Osteoblast (primary cell): Measurements from ENCODE around the gene EXOC4. TPM values are rescaled to one million over a fixed set of nuclear protein-coding genes. Genes with fewer than 3 reads are reported as not detected.

Experiments used
- DNase-seq: peaks from one replicate; pipeline ENCODE4 v3.0.0; 2011; ENCODE audit warnings: low spot score, mixed read lengths; ENCODE audit not compliant: insufficient read length; ENCODE audit errors: missing footprints
- H2AFZ ChIP-seq: 2 replicates; pipeline ENCODE4 v1.6.0; 2011; ENCODE audit warnings: mild to moderate bottlenecking, low read length
- H3K27ac ChIP-seq: 2 replicates; pipeline ENCODE4 v1.5.1; 2011; ENCODE audit warnings: mild to moderate bottlenecking, low read depth, low read length, moderate library complexity
- H3K27me3 ChIP-seq: 2 replicates; pipeline ENCODE4 v1.6.0; 2012; ENCODE audit warnings: mild to moderate bottlenecking, control low read depth, inconsistent platforms, low read length, moderate library complexity; ENCODE audit not compliant: insufficient read depth
- H3K36me3 ChIP-seq: 2 replicates; pipeline ENCODE4 v1.5.1; 2011; ENCODE audit warnings: mild to moderate bottlenecking, low read length, control low read depth, moderate library complexity; ENCODE audit not compliant: insufficient read depth
- H3K4me1 ChIP-seq: 2 replicates; pipeline ENCODE4 v1.5.1; 2011; ENCODE audit warnings: mild to moderate bottlenecking, low read length, control low read depth, moderate library complexity; ENCODE audit not compliant: insufficient read depth
- H3K4me2 ChIP-seq: 2 replicates; pipeline ENCODE4 v1.6.0; 2011; ENCODE audit warnings: mild to moderate bottlenecking, low read length; ENCODE audit not compliant: insufficient read depth
- H3K4me3 ChIP-seq: fragments of 200-600 bp; sonication (generic); 3 replicates; pipeline ENCODE4 v1.5.1; 2012; ENCODE audit warnings: mild to moderate bottlenecking, low read length, inconsistent platforms; ENCODE audit not compliant: insufficient read depth
- H3K79me2 ChIP-seq: 2 replicates; pipeline ENCODE4 v1.6.0; 2012; ENCODE audit warnings: mild to moderate bottlenecking, low read length, control low read depth, inconsistent platforms; ENCODE audit not compliant: insufficient read depth
- H3K9me3 ChIP-seq: 2 replicates; pipeline ENCODE4 v1.5.1; 2011; ENCODE audit warnings: low read depth, low read length, control low read depth
- H4K20me1 ChIP-seq: 2 replicates; pipeline ENCODE4 v1.6.0; 2012; ENCODE audit warnings: mild to moderate bottlenecking, low read length, control low read depth; ENCODE audit not compliant: insufficient read depth
- CTCF ChIP-seq: IDR thresholded peaks from 2 replicates; pipeline ENCODE4 v1.5.1; 2011; ENCODE audit warnings: mild to moderate bottlenecking, low read depth, low read length, moderate library complexity; ENCODE audit errors: extremely low read depth
- total RNA-seq: library from RNA; depleted of rRNA; stranded (reverse); fragments of >200 nt; gene quantifications from 2 replicates; pipeline ENCODE4 v1.2.3, GENCODE V29; 2012

Gene EXOC4
- total RNA-seq, 1 donor: 134 TPM

- no peaks in the 10 kb centered on the region for H3K4me1 ChIP-seq
- TF ChIP-seq CTCF: no peak
These were observed 718.7 kb downstream of the EXOC4 start for GRCh38 chr7:133971625-133972024.

GRCh38 chr7:133973710-133974109, 720.8 kb downstream of the EXOC4 start:
- H3K4me2 ChIP-seq: no peak overlapping the region
- H3K79me2 ChIP-seq: no peaks in the 10 kb centered on the region
- no peak overlapping the region for H3K27ac ChIP-seq
- no peak overlapping the region for H3K4me3 ChIP-seq
- no peaks in the 10 kb centered on the region for H3K4me1 ChIP-seq
- peak; percentile 9 for DNase-seq
- H4K20me1 ChIP-seq: no peaks in the 10 kb centered on the region
- TF ChIP-seq CTCF: no peak
- no peaks in the 10 kb centered on the region for H3K36me3 ChIP-seq
- H3K27me3 ChIP-seq: no peaks in the 10 kb centered on the region
- H2AFZ ChIP-seq: no peak overlapping the region
- H3K9me3 ChIP-seq: no peaks in the 10 kb centered on the region

More at GRCh38 chr7:133971625-133972024, 718.7 kb downstream of the EXOC4 start:
- H3K9me3 ChIP-seq: no peaks in the 10 kb centered on the region
- no peaks in the 10 kb centered on the region for H3K79me2 ChIP-seq
- H3K27ac ChIP-seq: no peak overlapping the region
- H3K36me3 ChIP-seq: no peaks in the 10 kb centered on the region
- H3K27me3 ChIP-seq: no peaks in the 10 kb centered on the region
- no peak overlapping the region for H3K4me3 ChIP-seq
- H4K20me1 ChIP-seq: no peaks in the 10 kb centered on the region
- no peak for DNase-seq
- H2AFZ ChIP-seq: no peak overlapping the region
- H3K4me2 ChIP-seq: no peak overlapping the region

- Histone ChIP-seq H3K4me1 (no peaks in the 10 kb centered on the region), H3K4me2 (no peak overlapping the region), H2AFZ (no peak overlapping the region), H4K20me1 (no peaks in the 10 kb centered on the region), H3K79me2 (no peaks in the 10 kb centered on the region), H3K9me3 (no peaks in the 10 kb centered on the region), H3K4me3 (no peak overlapping the region), H3K36me3 (no peaks in the 10 kb centered on the region), H3K27ac (no peak overlapping the region), H3K27me3 (no peaks in the 10 kb centered on the region)
- no peak for TF ChIP-seq CTCF
- no peak for DNase-seq
These were observed 722.3 kb downstream of the EXOC4 start for GRCh38 chr7:133975130-133975529.

- H3K4me3 ChIP-seq: no peak overlapping the region
- no peak for DNase-seq
- no peaks in the 10 kb centered on the region for H3K27me3 ChIP-seq
- no peak overlapping the region for H2AFZ ChIP-seq
- H3K9me3 ChIP-seq: no peaks in the 10 kb centered on the region
- H3K79me2 ChIP-seq: no peaks in the 10 kb centered on the region
- no peak for TF ChIP-seq CTCF
- no peaks in the 10 kb centered on the region for H3K4me1 ChIP-seq
- no peak overlapping the region for H3K4me2 ChIP-seq
- no peaks in the 10 kb centered on the region for H3K36me3 ChIP-seq
- no peaks in the 10 kb centered on the region for H4K20me1 ChIP-seq
- no peak overlapping the region for H3K27ac ChIP-seq
These were observed 723.3 kb downstream of the EXOC4 start for GRCh38 chr7:133976140-133976539.
